GM12878 (cell line): ENCODE measurements around the gene OPCML. TPM values are rescaled to one million over a fixed set of nuclear protein-coding genes. Genes with fewer than 3 reads are reported as not detected.

Experiments
- ATAC-seq: fragments of 200-7000 bp; cut with Tn5 transposase; 3 replicates; pipeline ENCODE4 v1.9.1; 2020; ENCODE audit warnings: mild to moderate bottlenecking, moderate library complexity
- BruUV-seq: library from RNA; stranded (reverse); fragments of 400-500 nt; replicated peaks from 2 replicates; lab custom pipeline; 2021; lab: Mats Ljungman, UMichigan
- CTCF ChIA-PET: fragments of 300-600 bp; sonication (Branson Sonifier 250); formaldehyde crosslinking; extraction: SDS; loops from one replicate; lab custom pipeline; 2021; ENCODE audit warnings: inconsistent platforms; lab: Yijun Ruan, JAX
- POLR2A ChIA-PET: fragments of 350-600 bp; formaldehyde crosslinking; extraction: SDS; loops from one replicate; lab custom pipeline; 2021; ENCODE audit warnings: inconsistent platforms; lab: Charles Lee
- RAD21 ChIA-PET: fragments of 300-600 bp; sonication (Branson Sonifier 250); formaldehyde crosslinking; loops from one replicate; lab custom pipeline; 2023; ENCODE audit warnings: antibody characterized with exemption; ENCODE audit not compliant: unreplicated experiment; lab: Charles Lee
- SMC1A ChIA-PET: fragments of 300-600 bp; sonication (Branson Sonifier 250); formaldehyde crosslinking; loops from one replicate; lab custom pipeline; 2023; ENCODE audit not compliant: unreplicated experiment, uncharacterized antibody; lab: Charles Lee
- DNase-seq: peaks from one replicate; pipeline ENCODE4 v3.0.0-alpha.2; 2011; ENCODE audit warnings: low read depth, low spot score
- FAIRE-seq: peaks from 3 replicates; lab custom pipeline; 2011; peaks lifted over from hg19 to GRCh38; lab: Jason Lieb, UNC
- H2AFZ ChIP-seq: 2 replicates; pipeline ENCODE4 v1.6.0; 2011; ENCODE audit warnings: low read depth, low read length, control low read depth; ENCODE audit not compliant: control insufficient read depth
- H3K27ac ChIP-seq: 2 replicates; pipeline ENCODE4 v1.5.1; 2011; ENCODE audit warnings: control low read depth; ENCODE audit not compliant: control insufficient read depth, insufficient read depth
- H3K27me3 ChIP-seq, 2 experiments: replicated peaks in 1 of 2; 2 replicates each; pipeline versions ENCODE4 v1.6.0 to v1.6.1; 2011; ENCODE audit warnings: low read length in 1 of 2; ENCODE audit not compliant: control insufficient read depth in 2 of 2, insufficient read depth in 2 of 2
- H3K36me3 ChIP-seq, 2 experiments: 2 replicates each; pipeline ENCODE4 v1.5.1; 2011; ENCODE audit warnings: low read length in 1 of 2; ENCODE audit not compliant: control insufficient read depth in 2 of 2, insufficient read depth in 2 of 2
- H3K4me1 ChIP-seq: 2 replicates; pipeline ENCODE4 v1.6.1; 2011; ENCODE audit warnings: mild to moderate bottlenecking, low read length, moderate library complexity, mixed read lengths; ENCODE audit not compliant: control insufficient read depth, insufficient read depth
- H3K4me2 ChIP-seq: 2 replicates; pipeline ENCODE4 v1.6.0; 2011; ENCODE audit warnings: control low read depth; ENCODE audit not compliant: control insufficient read depth, insufficient read depth
- H3K4me3 ChIP-seq: fragments of 200-600 bp; sonication (generic); 2 replicates; pipeline ENCODE4 v1.5.1; 2016
- H3K79me2 ChIP-seq: 2 replicates; pipeline ENCODE4 v1.6.0; 2011; ENCODE audit warnings: low read length; ENCODE audit not compliant: control insufficient read depth, insufficient read depth
- H3K9ac ChIP-seq: 2 replicates; pipeline ENCODE4 v1.8.0; 2011; ENCODE audit warnings: low read length, control low read depth, mixed read lengths; ENCODE audit not compliant: control insufficient read depth, insufficient read depth
- H3K9me3 ChIP-seq: replicated peaks from 3 replicates; pipeline ENCODE4 v1.5.1; 2011; ENCODE audit warnings: mild to moderate bottlenecking, low read length; ENCODE audit not compliant: control insufficient read depth, insufficient read depth
- H4K20me1 ChIP-seq: 2 replicates; pipeline ENCODE4 v1.6.0; 2011; ENCODE audit not compliant: control insufficient read depth, insufficient read depth
- CEBPB ChIP-seq, 2 experiments: fragments of 150-350 bp in 1 of 2; IDR thresholded peaks; 2 replicates each; pipeline ENCODE4 v1.6.1; 2012 to 2014; ENCODE audit warnings: low read depth in 2 of 2, low read length in 2 of 2, borderline replicate concordance in 1 of 2, inconsistent platforms in 1 of 2
- EGR1 ChIP-seq, 2 experiments: IDR thresholded peaks; 1 replicate in 1 of 2; 2 replicates in 1 of 2; pipeline ENCODE4 v1.6.1; 2011 to 2012; ENCODE audit warnings: low read depth in 2 of 2, low read length in 2 of 2, borderline replicate concordance in 1 of 2, mild to moderate bottlenecking in 1 of 2, moderate library complexity in 1 of 2
- HDAC2 ChIP-seq: fragments of 200-600 bp; sonication (generic); IDR thresholded peaks from 2 replicates; pipeline ENCODE4 v1.6.1; 2017
- RUNX3 ChIP-seq: IDR thresholded peaks from 2 replicates; pipeline ENCODE4 v1.6.1; 2012; ENCODE audit warnings: low read length, inconsistent platforms
- TCF3 ChIP-seq: IDR thresholded peaks from 2 replicates; pipeline ENCODE4 v1.6.1; 2012; ENCODE audit warnings: low read depth, mild to moderate bottlenecking, low read length, borderline replicate concordance; ENCODE audit not compliant: insufficient read depth
- YBX1 ChIP-seq: fragments of 450-650 bp; IDR thresholded peaks from 2 replicates; pipeline ENCODE4 v1.6.1; 2016; ENCODE audit warnings: antibody characterized with exemption
- ZNF274 ChIP-seq: IDR thresholded peaks from one replicate; pipeline ENCODE4 v1.8.0; 2011; ENCODE audit not compliant: insufficient read length, insufficient read depth
- WGBS: methylation state at CpG from one replicate; pipeline ENCODE4 v1.1.6; 2016; ENCODE audit warnings: low lambda C conversion rate; ENCODE audit not compliant: insufficient replicate concordance, insufficient coverage; ENCODE audit errors: missing lambda C conversion rate; 5-methylcytosine and 5-hydroxymethylcytosine counted together
- in situ Hi-C: fragments of 300-500 bp; cut with MboI; formaldehyde crosslinking; loops from 9 replicates; pipeline ENCODE4 v1.14.3; 2018; ENCODE audit warnings: mixed read lengths
- intact Hi-C: fragments of 100-400 bp; cut with micrococcal nuclease; formaldehyde crosslinking; loops from one replicate; pipeline ENCODE4 v1.14.2; 2022; ENCODE audit not compliant: unreplicated experiment
- polyA plus RNA-seq, 11 experiments: library from polyadenylated mRNA; depleted of rRNA in 4 of 11; unstranded in 6 of 11; stranded (reverse) in 5 of 11; fragments of >200 nt; fragmentation: Nextera tagmentation in 4 of 11; fragmentation: Illumina TruSeq in 1 of 11; extraction: Ambion mirVana in 4 of 11; extraction: Trizol in 1 of 11; gene quantifications; 1 replicate in 1 of 11; 2 replicates in 10 of 11; pipeline versions ENCODE4 v1.2.1 to v1.2.3, GENCODE V29; 2011 to 2016; ENCODE audit warnings: inconsistent platforms in 2 of 11, missing spikeins in 2 of 11, low read depth in 1 of 11
- total RNA-seq, 4 experiments: library from RNA; depleted of rRNA in 3 of 4; stranded (reverse); fragments of >200 nt in 3 of 4; fragmentation: Illumina TruSeq in 1 of 4; extraction: Trizol in 1 of 4; gene quantifications; 2 replicates each; pipeline versions ENCODE4 v1.2.1 to v1.2.3, GENCODE V29; 2013 to 2021
- TF ChIP-seq, protein P1 (sequence below): fragments of 450-650 bp; IDR thresholded peaks from 2 replicates; pipeline ENCODE4 v1.6.1; 2017; ENCODE audit warnings: low read depth, mild to moderate bottlenecking, moderate library complexity

The OPCML gene
- total and polyA plus RNA-seq, 10 of the 15 experiments (the other 5 are each of a cell fraction or from before 2014, with no cell fraction given), result 0.84 TPM; not detected in 9

DNA sequence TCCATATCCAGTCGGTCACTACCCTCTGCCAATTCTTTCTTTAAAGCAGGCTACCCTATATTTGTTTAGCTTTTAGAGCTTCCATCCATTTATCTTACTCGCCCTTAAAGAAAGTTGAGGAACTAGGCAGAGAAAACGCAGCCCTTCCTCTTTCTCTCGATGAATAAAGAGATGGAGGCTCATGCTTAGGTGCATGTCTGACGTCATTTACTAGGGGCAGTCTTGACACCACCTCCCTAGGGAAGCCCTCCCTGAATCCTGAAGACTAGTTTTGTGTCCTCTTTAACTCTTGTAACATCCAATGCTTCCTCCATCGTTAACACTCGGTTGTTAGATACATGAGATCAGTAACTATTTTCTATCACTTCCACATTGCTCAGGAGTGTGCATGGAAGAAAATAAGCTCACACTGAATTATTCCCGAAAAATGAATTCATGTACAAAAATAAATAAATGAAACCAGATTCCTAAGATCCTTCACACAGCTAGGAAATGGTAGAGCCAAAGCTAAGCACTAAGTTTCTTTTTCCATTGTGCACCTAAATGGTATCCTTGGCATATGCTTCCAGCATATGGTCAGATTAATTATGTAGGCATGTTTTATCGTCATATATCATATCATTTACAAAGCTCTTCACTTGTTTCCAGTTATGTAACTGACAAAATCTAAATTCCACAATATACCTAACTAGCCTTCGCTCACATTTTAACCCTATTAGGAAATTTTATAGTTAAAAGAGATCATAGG, 291.2 kb downstream of the OPCML start:
- no peak for FAIRE-seq
- Histone ChIP-seq H3K27ac (no peak overlapping the region), H3K4me1 (no peaks in the 10 kb centered on the region), H3K4me3 (no peak overlapping the region), H3K27me3 (no peaks in the 10 kb centered on the region), H3K9ac (no peak overlapping the region), H2AFZ (no peak overlapping the region), H4K20me1 (no peaks in the 10 kb centered on the region), H3K4me2 (no peak overlapping the region), H3K9me3 (no peaks in the 10 kb centered on the region), H3K36me3 (no peaks in the 10 kb centered on the region), H3K79me2 (no peaks in the 10 kb centered on the region)
- SMC1A ChIA-PET, result no interaction called here
- RAD21 ChIA-PET, result no interaction called here
- no peak for DNase-seq
- WGBS, result 32% methylated on average over 10 of the region's 10 CpGs
- CTCF ChIA-PET, result interaction anchor here (0.5 kb wide), 1 partner anchor 15 kb away, joined by 3 read pairs; no protein-coding TSS in a partner anchor
- POLR2A ChIA-PET, result no interaction called here
- no TSS peak for BruUV-seq
- TF ChIP-seq, protein P1, sequence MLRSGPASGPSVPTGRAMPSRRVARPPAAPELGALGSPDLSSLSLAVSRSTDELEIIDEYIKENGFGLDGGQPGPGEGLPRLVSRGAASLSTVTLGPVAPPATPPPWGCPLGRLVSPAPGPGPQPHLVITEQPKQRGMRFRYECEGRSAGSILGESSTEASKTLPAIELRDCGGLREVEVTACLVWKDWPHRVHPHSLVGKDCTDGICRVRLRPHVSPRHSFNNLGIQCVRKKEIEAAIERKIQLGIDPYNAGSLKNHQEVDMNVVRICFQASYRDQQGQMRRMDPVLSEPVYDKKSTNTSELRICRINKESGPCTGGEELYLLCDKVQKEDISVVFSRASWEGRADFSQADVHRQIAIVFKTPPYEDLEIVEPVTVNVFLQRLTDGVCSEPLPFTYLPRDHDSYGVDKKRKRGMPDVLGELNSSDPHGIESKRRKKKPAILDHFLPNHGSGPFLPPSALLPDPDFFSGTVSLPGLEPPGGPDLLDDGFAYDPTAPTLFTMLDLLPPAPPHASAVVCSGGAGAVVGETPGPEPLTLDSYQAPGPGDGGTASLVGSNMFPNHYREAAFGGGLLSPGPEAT, result no peak
- in situ Hi-C loops, result no loop called here
- no peak for ATAC-seq
- intact Hi-C loops, result no loop called here

DNA sequence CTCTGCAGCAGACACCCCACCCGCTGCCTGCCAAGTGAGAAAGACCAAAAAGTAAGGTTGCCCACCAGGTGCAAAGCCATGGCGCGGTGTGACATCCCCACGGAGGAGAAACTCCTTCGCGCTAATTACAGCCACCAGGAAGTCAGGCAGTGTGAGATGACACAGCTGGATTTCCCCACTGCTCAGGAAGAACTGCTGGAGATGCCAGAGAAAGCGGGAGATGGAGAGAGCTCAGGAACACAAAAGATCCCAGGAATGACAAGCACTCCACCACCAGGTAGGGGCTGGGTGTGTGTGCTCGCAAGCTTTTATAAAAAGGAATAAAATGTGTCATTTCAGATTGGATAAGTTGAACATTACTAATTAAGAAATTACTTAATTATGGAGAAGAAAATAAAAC, 292.7 kb downstream of the OPCML start:
- FAIRE-seq (no peak), DNase-seq (no peak), ATAC-seq (no peak)
- intact Hi-C loops, result no loop called here
- CTCF ChIA-PET, result interaction anchor here (0.6 kb wide), 1 partner anchor 36 kb away, joined by 3 read pairs; no protein-coding TSS in a partner anchor
- no peaks in the 10 kb centered on the region for H3K79me2 ChIP-seq
- SMC1A ChIA-PET, result no interaction called here
- no peaks in the 10 kb centered on the region for H3K9me3 ChIP-seq
- H3K9ac ChIP-seq, result no peak overlapping the region
- in situ Hi-C loops, result no loop called here
- H3K4me3 ChIP-seq, result no peak overlapping the region
- no TSS peak for BruUV-seq
- H3K27me3 ChIP-seq, result no peaks in the 10 kb centered on the region
- POLR2A ChIA-PET, result no interaction called here
- TF ChIP-seq RUNX3 (no peak), HDAC2 (no peak), EGR1 (IDR thresholded peaks at IDR 0.05; ENCODE audit: borderline replicate concordance in 1 of 2, low read depth in 2 of 2, low read length in 2 of 2) (no peak), TCF3 (no peak), ZNF274 (no peak), CEBPB (IDR thresholded peaks at IDR 0.05; ENCODE audit: borderline replicate concordance in 1 of 2, low read depth in 2 of 2, low read length in 2 of 2) (no peak), YBX1 (no peak)
- RAD21 ChIA-PET, result no interaction called here
- no peak overlapping the region for H2AFZ ChIP-seq
- no peaks in the 10 kb centered on the region for H3K4me1 ChIP-seq
- H3K4me2 ChIP-seq, result no peak overlapping the region
- H4K20me1 ChIP-seq, result no peaks in the 10 kb centered on the region
- no peak overlapping the region for H3K27ac ChIP-seq
- no peaks in the 10 kb centered on the region for H3K36me3 ChIP-seq
- 71% methylated on average over 8 of the region's 8 CpGs for WGBS
